Central memory CD4-positive, alpha-beta T cell (primary cell): ENCODE results near the gene TMPRSS3.

Experiments
- DNase-seq: peaks from one replicate; pipeline ENCODE4 v3.0.0; 2022

TMPRSS3 gene

DNA sequence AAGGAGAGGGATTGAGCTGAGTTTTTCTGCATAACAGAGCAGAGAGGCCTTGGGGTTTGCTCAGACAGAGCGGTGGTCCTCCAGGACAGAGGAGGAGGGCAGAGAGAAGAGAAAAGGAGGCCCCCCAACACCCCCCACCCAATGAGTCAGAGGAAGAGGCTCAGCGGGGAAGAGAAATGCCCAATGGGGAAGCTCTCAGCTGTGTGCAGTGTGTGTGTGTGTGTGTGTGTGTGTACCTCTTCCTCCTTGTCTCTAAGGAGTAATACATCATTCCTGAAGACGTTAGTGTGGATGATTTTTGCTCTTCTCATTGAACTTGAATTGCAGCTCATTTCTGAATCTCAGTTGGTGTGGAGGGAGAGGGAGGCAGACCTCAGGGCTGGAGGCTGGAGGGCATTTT, 8.7 kb downstream of the TMPRSS3 start:
- no peak for DNase-seq

GRCh38 chr21:42386034-42386591, 9.7 kb downstream of the TMPRSS3 start:
- no peak for DNase-seq

GRCh38 chr21:42385619-42386018, 10.2 kb downstream of the TMPRSS3 start:
- no peak for DNase-seq

DNA sequence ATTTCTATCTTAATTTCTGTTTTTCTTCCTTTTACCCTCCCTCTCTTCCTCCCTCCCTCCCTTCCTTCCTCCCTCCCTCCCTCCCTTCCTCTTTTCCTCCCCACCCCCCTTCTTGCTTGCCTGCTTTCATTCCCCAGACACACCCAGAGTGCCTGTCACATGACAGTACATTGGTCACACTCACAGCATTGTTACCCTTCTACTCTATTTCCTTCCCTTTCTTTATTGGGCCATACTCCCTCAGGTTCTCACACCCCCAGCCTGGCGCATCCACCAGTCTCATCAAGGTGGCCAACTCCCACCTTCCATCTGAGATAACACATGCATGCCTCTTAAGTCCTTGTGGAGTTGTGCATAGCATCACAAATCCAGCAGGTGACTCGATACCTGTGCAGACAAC, 10.9 kb downstream of the TMPRSS3 start:
- DNase-seq = no peak

GRCh38 chr21:42384156-42384945, 11.5 kb downstream of the TMPRSS3 start:
- no peak for DNase-seq

GRCh38 chr21:42383331-42383730, 12.5 kb downstream of the TMPRSS3 start:
- DNase-seq = no peak

GRCh38 chr21:42382915-42383314, 12.9 kb downstream of the TMPRSS3 start:
- DNase-seq = no peak

GRCh38 chr21:42381347-42381984, 14.4 kb downstream of the TMPRSS3 start:
- DNase-seq = peak; percentile 24

DNA sequence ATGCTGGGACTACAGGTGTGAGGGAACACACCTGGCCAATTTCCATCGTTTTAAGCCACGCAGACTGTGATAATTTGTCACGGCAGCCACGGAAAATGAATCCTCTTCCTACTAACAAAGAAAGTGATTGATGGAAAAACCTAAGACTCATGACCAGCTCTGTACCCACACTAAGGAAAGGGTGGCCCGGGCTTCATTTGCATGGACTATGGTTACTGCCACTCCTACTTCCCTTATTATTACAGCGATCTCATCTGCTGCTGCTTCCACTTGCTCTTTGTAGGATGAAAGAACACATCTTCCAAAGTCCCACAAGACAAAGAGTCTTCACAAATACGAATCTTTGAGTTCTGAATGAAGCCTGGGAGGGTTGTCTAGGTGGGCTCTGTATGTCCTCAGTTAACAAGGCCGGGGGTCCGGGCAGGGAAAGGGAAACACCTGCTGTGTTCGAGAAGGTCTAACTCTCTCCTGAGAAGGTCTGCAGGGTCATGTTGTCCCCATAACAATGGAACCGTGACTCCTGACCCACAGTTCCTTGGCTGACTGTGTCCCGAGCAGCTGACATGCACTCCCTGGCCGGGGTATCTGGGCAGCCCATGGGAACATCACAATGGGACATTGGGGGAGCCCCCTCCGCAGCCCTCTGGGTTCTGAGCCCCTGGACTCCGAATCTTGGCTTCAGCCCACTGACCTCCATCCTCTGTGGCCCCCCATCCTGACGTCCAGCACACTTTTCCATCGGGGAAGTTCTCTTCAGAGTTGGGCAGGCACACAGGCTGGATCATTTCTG, 16.2 kb downstream of the TMPRSS3 start:
- DNase-seq = no peak

GRCh38 chr21:42378418-42378817, 17.4 kb downstream of the TMPRSS3 start:
- no peak for DNase-seq

- DNase-seq = no peak
These were observed 17.9 kb downstream of the TMPRSS3 start for GRCh38 chr21:42377951-42378340.

GRCh38 chr21:42377211-42377950, 18.5 kb downstream of the TMPRSS3 start:
- DNase-seq = no peak

DNA sequence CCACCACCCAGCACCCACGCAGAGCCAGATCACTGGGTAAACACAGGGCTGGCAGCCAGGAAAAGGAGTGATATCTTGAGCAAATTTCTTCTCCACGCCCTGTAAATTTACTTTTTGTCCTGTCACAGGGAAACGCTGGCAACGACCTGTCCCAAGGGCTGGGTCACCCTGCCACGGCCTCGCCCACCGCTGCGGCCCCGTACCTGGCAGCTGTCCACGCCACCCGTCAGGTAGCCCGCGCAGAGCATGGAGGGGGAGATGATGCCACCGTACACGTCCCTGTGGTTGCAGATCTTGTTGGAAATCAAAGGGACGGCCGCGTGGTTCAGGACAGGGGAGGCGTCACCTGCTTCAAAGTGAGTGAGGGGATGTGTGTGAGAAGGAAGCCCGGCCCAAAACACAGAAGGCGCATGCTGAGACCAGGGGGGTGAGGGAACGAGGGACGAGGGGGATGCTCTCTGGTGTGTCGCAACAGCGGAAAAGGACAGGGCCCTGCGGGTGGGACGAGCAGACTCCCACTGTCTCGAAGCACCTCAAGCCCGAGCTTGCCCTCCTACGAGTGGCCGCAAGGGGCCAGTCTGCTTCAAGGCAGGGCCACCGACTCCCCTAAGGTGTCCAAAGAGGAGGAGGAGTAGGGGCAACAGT, 19.4 kb downstream of the TMPRSS3 start:
- DNase-seq = no peak

DNA sequence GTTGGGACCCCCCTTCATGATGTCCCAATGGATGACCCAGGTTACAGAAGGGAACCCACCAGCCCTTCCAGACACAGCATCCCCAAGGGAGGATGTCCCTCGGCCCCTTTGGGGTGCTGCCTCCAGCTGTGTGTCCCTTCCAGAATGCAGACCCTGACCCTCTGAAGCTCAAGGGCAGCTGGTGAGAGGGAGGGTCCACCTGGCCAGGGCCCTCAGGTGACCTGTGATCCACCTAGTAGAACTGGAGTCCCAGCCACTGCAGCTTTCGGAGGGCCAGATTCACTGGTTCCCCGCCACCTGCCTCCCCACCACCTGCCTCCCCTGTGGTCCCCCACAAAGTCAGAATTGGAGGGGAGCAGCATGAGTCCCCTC, 19.9 kb downstream of the TMPRSS3 start:
- DNase-seq = no peak

- DNase-seq = no peak
These were observed 20.3 kb downstream of the TMPRSS3 start for GRCh38 chr21:42375506-42375905.

GRCh38 chr21:42374864-42375499, 20.9 kb downstream of the TMPRSS3 start:
- DNase-seq = no peak

DNA sequence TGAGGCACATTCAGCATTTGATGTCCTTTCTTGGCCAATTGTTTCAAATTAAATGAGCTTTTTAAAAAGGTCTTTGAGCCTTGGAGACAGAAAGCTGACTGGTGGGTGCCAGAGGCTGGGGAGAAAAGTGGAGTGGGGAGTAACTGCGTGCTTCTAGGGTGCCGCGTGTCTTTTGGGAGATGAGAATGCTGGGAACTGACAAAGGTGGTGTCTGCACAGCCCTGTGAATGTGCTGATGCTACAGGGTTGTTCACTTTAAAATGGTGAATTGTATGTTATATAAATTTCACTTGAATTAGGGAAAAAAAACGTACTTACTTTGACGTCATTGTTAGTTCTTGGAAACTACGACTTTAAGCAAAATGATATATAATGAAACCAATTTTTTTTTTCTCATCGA, 21.4 kb downstream of the TMPRSS3 start:
- DNase-seq = no peak

DNA sequence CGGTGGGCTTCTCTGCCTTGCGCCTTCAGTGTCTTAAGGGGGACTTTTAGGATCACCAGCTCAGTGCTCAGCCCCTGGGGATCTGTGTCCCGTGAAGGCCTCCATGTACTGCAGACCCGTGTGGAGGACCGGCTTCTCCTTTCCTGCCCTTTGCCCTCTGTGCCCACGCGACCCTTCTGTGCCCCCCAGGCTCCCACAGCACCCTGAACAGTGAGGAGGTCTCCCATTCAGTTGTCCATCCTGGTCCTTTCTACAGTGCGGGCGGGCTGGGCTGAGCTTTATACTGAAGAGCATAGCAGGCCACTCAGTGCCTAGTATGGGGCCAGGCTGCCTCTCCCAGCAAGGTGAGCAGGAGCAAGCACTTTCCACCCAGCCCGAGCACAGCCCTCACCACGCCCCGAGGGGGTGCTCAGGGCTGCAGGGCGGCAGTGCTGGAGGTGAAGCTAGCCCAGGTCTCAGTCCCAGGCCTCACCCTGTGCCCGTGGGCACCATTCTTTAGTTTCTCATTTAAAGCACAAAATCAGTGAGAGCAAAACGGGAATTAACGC, 21.9 kb downstream of the TMPRSS3 start:
- DNase-seq = no peak

DNA sequence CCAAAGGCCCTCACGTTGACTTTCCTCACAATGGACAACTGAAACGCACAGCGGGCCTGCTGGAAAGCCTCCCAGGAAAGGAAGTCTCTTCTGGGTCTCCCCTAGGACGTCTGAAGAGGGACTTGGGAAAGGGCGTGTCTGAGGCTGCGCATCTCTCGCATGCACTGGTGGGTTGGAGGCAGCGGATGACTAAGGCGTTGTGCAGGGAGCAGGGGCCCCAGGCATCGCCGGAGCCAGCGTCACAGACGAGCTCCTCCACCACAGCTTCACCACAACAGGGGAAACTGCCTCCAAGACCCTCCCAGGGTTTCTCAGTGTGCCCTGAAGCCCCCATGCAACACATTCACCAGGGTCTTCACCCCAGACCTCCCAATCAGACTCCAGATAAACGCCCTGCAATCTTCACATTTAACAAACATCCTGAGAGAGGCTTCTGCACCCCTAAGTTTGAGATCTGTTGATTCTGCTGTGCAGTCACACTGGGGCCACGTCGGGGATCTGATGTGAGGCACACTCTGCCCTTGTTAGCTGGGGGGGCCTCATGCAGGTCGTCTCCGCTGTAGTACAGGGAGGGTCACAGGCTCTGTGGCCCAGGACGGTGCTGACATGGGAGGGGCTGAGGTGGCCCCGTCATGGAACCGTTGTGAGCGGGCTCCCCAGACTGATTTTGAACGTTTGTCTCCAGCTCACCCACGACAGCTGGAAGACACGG, 22.5 kb downstream of the TMPRSS3 start:
- DNase-seq = no peak

- DNase-seq = no peak
These were observed 24.8 kb downstream of the TMPRSS3 start for GRCh38 chr21:42370894-42371654.
